Osteoblast (primary cell): ENCODE results near the gene ARMC12. TPM values are rescaled to one million over a fixed set of nuclear protein-coding genes. Genes with fewer than 3 reads are reported as not detected.

ENCODE experiments used
- DNase-seq: peaks from one replicate; pipeline ENCODE4 v3.0.0; 2011; ENCODE audit warnings: low spot score, mixed read lengths; ENCODE audit not compliant: insufficient read length; ENCODE audit errors: missing footprints
- H2AFZ ChIP-seq: 2 replicates; pipeline ENCODE4 v1.6.0; 2011; ENCODE audit warnings: mild to moderate bottlenecking, low read length
- H3K27ac ChIP-seq: 2 replicates; pipeline ENCODE4 v1.5.1; 2011; ENCODE audit warnings: mild to moderate bottlenecking, low read depth, low read length, moderate library complexity
- H3K27me3 ChIP-seq: 2 replicates; pipeline ENCODE4 v1.6.0; 2012; ENCODE audit warnings: mild to moderate bottlenecking, control low read depth, inconsistent platforms, low read length, moderate library complexity; ENCODE audit not compliant: insufficient read depth
- H3K36me3 ChIP-seq: 2 replicates; pipeline ENCODE4 v1.5.1; 2011; ENCODE audit warnings: mild to moderate bottlenecking, low read length, control low read depth, moderate library complexity; ENCODE audit not compliant: insufficient read depth
- H3K4me1 ChIP-seq: 2 replicates; pipeline ENCODE4 v1.5.1; 2011; ENCODE audit warnings: mild to moderate bottlenecking, low read length, control low read depth, moderate library complexity; ENCODE audit not compliant: insufficient read depth
- H3K4me2 ChIP-seq: 2 replicates; pipeline ENCODE4 v1.6.0; 2011; ENCODE audit warnings: mild to moderate bottlenecking, low read length; ENCODE audit not compliant: insufficient read depth
- H3K4me3 ChIP-seq: fragments of 200-600 bp; sonication (generic); 3 replicates; pipeline ENCODE4 v1.5.1; 2012; ENCODE audit warnings: mild to moderate bottlenecking, low read length, inconsistent platforms; ENCODE audit not compliant: insufficient read depth
- H3K79me2 ChIP-seq: 2 replicates; pipeline ENCODE4 v1.6.0; 2012; ENCODE audit warnings: mild to moderate bottlenecking, low read length, control low read depth, inconsistent platforms; ENCODE audit not compliant: insufficient read depth
- H3K9me3 ChIP-seq: 2 replicates; pipeline ENCODE4 v1.5.1; 2011; ENCODE audit warnings: low read depth, low read length, control low read depth
- H4K20me1 ChIP-seq: 2 replicates; pipeline ENCODE4 v1.6.0; 2012; ENCODE audit warnings: mild to moderate bottlenecking, low read length, control low read depth; ENCODE audit not compliant: insufficient read depth
- total RNA-seq: library from RNA; depleted of rRNA; stranded (reverse); fragments of >200 nt; gene quantifications from 2 replicates; pipeline ENCODE4 v1.2.3, GENCODE V29; 2012
- TF ChIP-seq, protein P1 (sequence below): IDR thresholded peaks from 2 replicates; pipeline ENCODE4 v1.5.1; 2011; ENCODE audit warnings: mild to moderate bottlenecking, low read depth, low read length, moderate library complexity; ENCODE audit errors: extremely low read depth

ARMC12 gene
- total RNA-seq, 1 donor, result 0.36 TPM

DNA sequence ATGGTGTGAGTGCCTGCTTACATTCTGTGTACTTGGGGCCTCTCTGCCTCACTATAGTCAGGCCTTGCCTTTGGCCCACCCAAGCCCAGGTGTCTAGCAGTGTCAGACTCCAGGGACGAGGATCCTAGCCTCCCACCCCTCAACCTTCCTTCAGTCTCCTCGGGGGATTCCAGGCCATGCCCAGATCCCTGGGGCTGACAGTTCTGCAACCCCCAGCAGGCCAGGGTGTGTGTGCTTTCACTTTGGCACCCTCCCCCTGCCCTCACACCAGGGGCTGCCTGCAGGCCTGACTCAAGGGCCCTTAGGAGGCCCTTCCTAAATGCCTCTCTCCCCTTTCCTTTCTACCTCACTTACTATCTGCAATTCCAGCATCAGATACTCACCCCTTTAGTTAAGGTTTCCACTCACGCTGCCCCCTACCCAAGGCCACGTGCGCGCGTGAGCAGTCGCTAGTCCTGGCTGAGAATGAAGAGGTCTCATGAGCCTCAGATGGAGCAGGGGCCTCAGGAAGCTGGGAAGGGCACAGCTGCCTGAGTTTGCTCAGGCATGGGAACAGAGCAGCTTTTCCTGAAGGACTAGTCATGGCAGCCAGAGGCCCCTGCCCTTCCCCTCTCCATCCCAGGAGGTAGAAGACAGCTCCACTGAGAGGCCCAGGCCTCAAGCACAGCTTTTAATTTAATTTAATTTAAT, 61.1 kb downstream of the ARMC12 start:
- no peaks in the 10 kb centered on the region for H3K9me3 ChIP-seq
- no peak overlapping the region for H3K4me2 ChIP-seq
- H3K79me2 ChIP-seq, result no peaks in the 10 kb centered on the region
- H4K20me1 ChIP-seq, result no peaks in the 10 kb centered on the region
- no peak for DNase-seq
- no peak overlapping the region for H2AFZ ChIP-seq
- no peak overlapping the region for H3K27ac ChIP-seq
- no peaks in the 10 kb centered on the region for H3K4me1 ChIP-seq
- TF ChIP-seq, protein P1, sequence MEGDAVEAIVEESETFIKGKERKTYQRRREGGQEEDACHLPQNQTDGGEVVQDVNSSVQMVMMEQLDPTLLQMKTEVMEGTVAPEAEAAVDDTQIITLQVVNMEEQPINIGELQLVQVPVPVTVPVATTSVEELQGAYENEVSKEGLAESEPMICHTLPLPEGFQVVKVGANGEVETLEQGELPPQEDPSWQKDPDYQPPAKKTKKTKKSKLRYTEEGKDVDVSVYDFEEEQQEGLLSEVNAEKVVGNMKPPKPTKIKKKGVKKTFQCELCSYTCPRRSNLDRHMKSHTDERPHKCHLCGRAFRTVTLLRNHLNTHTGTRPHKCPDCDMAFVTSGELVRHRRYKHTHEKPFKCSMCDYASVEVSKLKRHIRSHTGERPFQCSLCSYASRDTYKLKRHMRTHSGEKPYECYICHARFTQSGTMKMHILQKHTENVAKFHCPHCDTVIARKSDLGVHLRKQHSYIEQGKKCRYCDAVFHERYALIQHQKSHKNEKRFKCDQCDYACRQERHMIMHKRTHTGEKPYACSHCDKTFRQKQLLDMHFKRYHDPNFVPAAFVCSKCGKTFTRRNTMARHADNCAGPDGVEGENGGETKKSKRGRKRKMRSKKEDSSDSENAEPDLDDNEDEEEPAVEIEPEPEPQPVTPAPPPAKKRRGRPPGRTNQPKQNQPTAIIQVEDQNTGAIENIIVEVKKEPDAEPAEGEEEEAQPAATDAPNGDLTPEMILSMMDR, result no peak
- peaks cover 19% of the 10 kb centered on the region for H3K27me3 ChIP-seq
- no peak overlapping the region for H3K4me3 ChIP-seq
- no peaks in the 10 kb centered on the region for H3K36me3 ChIP-seq

Other genes with a start within 250 kb of the ARMC12 start
- 10.9 and 11.2 TPM in 2 replicates for gene TEAD3, start 240.0 kb upstream of the ARMC12 start, total RNA-seq
- not detected in 2 replicates for gene TULP1, start 224.1 kb upstream of the ARMC12 start, total RNA-seq
- gene FKBP5, start 48.1 kb upstream of the ARMC12 start, total RNA-seq, result 5.1 and 6.2 TPM in 2 replicates
- not detected in 2 replicates for gene CLPSL2, start 39.6 kb downstream of the ARMC12 start, total RNA-seq
- gene CLPSL1, start 44.0 kb downstream of the ARMC12 start, total RNA-seq, result not detected in 2 replicates
- not detected in 2 replicates for gene CLPS, start 60.3 kb downstream of the ARMC12 start, total RNA-seq
- gene LHFPL5, start 68.3 kb downstream of the ARMC12 start, total RNA-seq, result not detected in 2 replicates
- gene SRPK1, start 184.1 kb downstream of the ARMC12 start, total RNA-seq, result 36.6 and 39.5 TPM in 2 replicates